ENCODE data around the gene KIF22. TPM values are rescaled to one million over a fixed set of nuclear protein-coding genes. Genes with fewer than 3 reads are reported as not detected.

Gene KIF22
- total RNA-seq, 1 experiment from 2014 or later: 87.6 TPM

DNA sequence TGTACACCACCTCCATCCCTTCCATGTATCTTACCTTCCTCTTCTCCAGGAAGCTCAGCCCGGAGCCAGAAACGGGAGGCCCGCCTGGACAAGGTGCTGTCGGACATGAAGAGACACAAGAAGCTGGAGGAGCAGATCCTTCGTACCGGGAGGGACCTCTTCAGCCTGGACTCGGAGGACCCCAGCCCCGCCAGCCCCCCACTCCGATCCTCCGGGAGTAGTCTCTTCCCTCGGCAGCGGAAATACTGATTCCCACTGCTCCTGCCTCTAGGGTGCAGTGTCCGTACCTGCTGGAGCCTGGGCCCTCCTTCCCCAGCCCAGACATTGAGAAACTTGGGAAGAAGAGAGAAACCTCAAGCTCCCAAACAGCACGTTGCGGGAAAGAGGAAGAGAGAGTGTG lies 29.0 kb downstream of the KIF22 start:
- Histone ChIP-seq H3F3A (ENCODE audit: low read length, unreplicated experiment) (peaks cover 3% of the 10 kb centered on the region), H3K4me2 (ENCODE audit: low read length) (peak overlapping the region; percentile 92), H3K79me2 (ENCODE audit: low read length) (peaks cover 38% of the 10 kb centered on the region), H3K9ac (ENCODE audit: low read length) (no peak overlapping the region), H3K9me3 (ENCODE audit: low read length) (no peaks in the 10 kb centered on the region), H2AFZ (ENCODE audit: low read length) (no peak overlapping the region), H3K27me3 (ENCODE audit: low read length) (no peaks in the 10 kb centered on the region), H3K4me3 (ENCODE audit: low read length) (peak overlapping the region; percentile 76), H3K36me3 (ENCODE audit: low read depth, low read length) (no peaks in the 10 kb centered on the region; the same call in none of the 2 replicates), H4K20me1 (ENCODE audit: low read length) (no peaks in the 10 kb centered on the region), H3K9me2 (replicated peaks; ENCODE audit: low read length) (no peaks in the 10 kb centered on the region), H3K4me1 (ENCODE audit: insufficient read depth, low read length) (peaks cover 62% of the 10 kb centered on the region), H3K27ac (ENCODE audit: low read length) (no peak overlapping the region)
- no peak for ATAC-seq
- no TSS peak for BruUV-seq (replicated peaks)
- CTCF ChIA-PET: interaction anchor here (1.0 to 2.7 kb wide), 3 partner anchors 23 to 80 kb away, joined by 5 to 9 read pairs (median 8); partner anchors contain the start of gene SEZ6L2
- DNase-seq: no peak
- TF ChIP-seq, protein P1, sequence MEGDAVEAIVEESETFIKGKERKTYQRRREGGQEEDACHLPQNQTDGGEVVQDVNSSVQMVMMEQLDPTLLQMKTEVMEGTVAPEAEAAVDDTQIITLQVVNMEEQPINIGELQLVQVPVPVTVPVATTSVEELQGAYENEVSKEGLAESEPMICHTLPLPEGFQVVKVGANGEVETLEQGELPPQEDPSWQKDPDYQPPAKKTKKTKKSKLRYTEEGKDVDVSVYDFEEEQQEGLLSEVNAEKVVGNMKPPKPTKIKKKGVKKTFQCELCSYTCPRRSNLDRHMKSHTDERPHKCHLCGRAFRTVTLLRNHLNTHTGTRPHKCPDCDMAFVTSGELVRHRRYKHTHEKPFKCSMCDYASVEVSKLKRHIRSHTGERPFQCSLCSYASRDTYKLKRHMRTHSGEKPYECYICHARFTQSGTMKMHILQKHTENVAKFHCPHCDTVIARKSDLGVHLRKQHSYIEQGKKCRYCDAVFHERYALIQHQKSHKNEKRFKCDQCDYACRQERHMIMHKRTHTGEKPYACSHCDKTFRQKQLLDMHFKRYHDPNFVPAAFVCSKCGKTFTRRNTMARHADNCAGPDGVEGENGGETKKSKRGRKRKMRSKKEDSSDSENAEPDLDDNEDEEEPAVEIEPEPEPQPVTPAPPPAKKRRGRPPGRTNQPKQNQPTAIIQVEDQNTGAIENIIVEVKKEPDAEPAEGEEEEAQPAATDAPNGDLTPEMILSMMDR (conservative IDR thresholded peaks at IDR 0.05; ENCODE audit: low read depth, low read length): peak; percentile 49
- no peak for TF ChIP-seq EZH2phosphoT487 (IDR thresholded peaks at IDR 0.05; ENCODE audit: borderline replicate concordance, low read length)
- intact Hi-C loops (cut with micrococcal nuclease): loop anchor here (5.0 kb wide), 2 partner anchors 43 to 203 kb away; partner anchors contain the start of genes C16orf92 and CDIPT
- POLR2A ChIA-PET (ENCODE audit: unreplicated experiment): interaction anchor here (0.8 kb wide), 1 partner anchor 11 kb away, joined by 3 read pairs; no protein-coding TSS in a partner anchor

DNA sequence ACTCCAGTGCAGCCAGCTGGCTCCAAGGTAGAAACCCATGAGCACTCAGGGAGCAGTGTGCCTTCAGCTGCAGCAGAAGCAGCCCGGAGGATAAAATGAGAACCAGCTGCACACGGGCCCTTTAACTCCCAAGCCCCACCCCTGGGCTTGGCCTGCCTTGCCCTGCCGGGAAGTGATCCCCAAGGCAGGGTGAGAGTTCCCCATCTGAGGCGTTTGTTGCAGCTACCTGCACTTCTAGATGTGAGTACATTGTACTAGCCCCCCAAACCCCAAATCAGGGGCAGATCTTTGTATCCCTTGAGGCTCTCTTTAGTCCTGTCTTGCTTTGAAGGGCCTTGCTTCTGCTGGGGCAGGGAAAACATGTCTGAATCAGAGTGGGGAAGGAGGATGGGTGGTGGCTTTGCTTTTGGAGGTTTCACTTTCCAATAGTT lies 29.7 kb downstream of the KIF22 start, which contains the start of gene MVP:
TSS of gene MVP (plus strand) at position 192 of the 431 bp plus-strand sequence. CDS start 10,088 bp downstream, outside the sequence.
- H3K79me2 ChIP-seq (ENCODE audit: low read length): peaks cover 38% of the 10 kb centered on the region
- peak within 1 kb of the TSS; percentile 50; the same call in 1 of the 2 replicates for H2AFZ ChIP-seq (ENCODE audit: low read length)
- peak within 1 kb of the TSS; percentile 76 for H3K4me3 ChIP-seq (ENCODE audit: low read length)
- H3K9ac ChIP-seq (ENCODE audit: low read length): peak within 1 kb of the TSS; percentile 56
- peak within 1 kb of the TSS; percentile 92 for H3K4me2 ChIP-seq (ENCODE audit: low read length)
- TF ChIP-seq, protein P1 (conservative IDR thresholded peaks at IDR 0.05; ENCODE audit: low read depth, low read length): no peak
- TF ChIP-seq EZH2 (IDR thresholded peaks at IDR 0.05; ENCODE audit: low read length, unreplicated experiment) (no peak), EZH2phosphoT487 (IDR thresholded peaks at IDR 0.05; ENCODE audit: borderline replicate concordance, low read length) (no peak)
- H3K4me1 ChIP-seq (ENCODE audit: insufficient read depth, low read length): peaks cover 64% of the 10 kb centered on the region
- intact Hi-C loops (cut with micrococcal nuclease): no loop called here
- POLR2A ChIA-PET (ENCODE audit: unreplicated experiment): interaction anchor here (0.8 kb wide), 1 partner anchor 11 kb away, joined by 3 read pairs; no protein-coding TSS in a partner anchor
- peak within 1 kb of the TSS; percentile 62 for H3K27ac ChIP-seq (ENCODE audit: low read length)
- peak; percentile 59 for DNase-seq
- no peaks in the 10 kb centered on the region for H4K20me1 ChIP-seq (ENCODE audit: low read length)
- H3K36me3 ChIP-seq (ENCODE audit: low read depth, low read length): no peaks in the 10 kb centered on the region; the same call in none of the 2 replicates
- H3K9me2 ChIP-seq (replicated peaks; ENCODE audit: low read length): no peaks in the 10 kb centered on the region
- no peaks in the 10 kb centered on the region for H3K27me3 ChIP-seq (ENCODE audit: low read length)
- no peaks in the 10 kb centered on the region for H3K9me3 ChIP-seq (ENCODE audit: low read length)
- no TSS peak for BruUV-seq (replicated peaks)
- peak; percentile 45 for ATAC-seq
- H3F3A ChIP-seq (ENCODE audit: low read length, unreplicated experiment): peaks cover 3% of the 10 kb centered on the region
- CTCF ChIA-PET: interaction anchor here (0.6 to 2.7 kb wide), 4 partner anchors 23 to 102 kb away, joined by 5 to 9 read pairs (median 7); partner anchors contain the start of gene SEZ6L2

Measured in PC-3 (cell line).